Superior temporal gyrus (tissue), 1 donor: Measurements from ENCODE around the gene ARHGEF25.
"Not testable (repeated sequence)": the region's sequence is repeated elsewhere in the genome, so short reads cannot be mapped to it uniquely, and the experiment has no call there.

Experiments used
- DNase-seq: peaks from one replicate; pipeline ENCODE4 v3.0.0-alpha.2; 2016; ENCODE audit errors: extremely low spot score

Gene ARHGEF25

DNA sequence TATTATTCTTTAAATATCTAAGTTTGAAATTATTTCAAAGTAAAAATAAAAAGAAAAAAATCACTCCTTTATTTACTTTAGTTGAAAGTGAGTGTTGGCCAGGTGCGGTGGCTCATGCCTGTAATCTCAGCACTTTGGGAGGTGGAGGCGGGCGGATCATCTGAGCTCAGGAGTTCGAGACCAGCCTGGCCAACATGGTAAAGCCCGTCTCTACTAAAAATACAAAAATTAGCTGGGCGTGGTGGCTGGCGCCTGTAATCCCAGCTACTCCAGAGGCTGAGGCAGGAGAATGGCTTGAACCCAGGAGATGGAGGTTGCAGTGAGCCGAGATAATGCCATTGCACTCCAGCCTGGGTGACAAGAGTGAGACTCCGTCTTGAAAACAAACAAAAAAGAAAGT lies 25.5 kb downstream of the ARHGEF25 start:
- not testable (repeated sequence) for DNase-seq

- no peak for DNase-seq
These were observed 26.1 kb downstream of the ARHGEF25 start for GRCh38 chr12:57637364-57637763.

- no peak for DNase-seq
These were observed 26.9 kb downstream of the ARHGEF25 start for GRCh38 chr12:57638096-57638495.

- no peak for DNase-seq
These were observed 29.2 kb downstream of the ARHGEF25 start for GRCh38 chr12:57640175-57641042.

GRCh38 chr12:57641699-57642442 lies 30.6 kb downstream of the ARHGEF25 start:
- DNase-seq = no peak

GRCh38 chr12:57645990-57646658 lies 34.9 kb downstream of the ARHGEF25 start:
- DNase-seq = not testable (repeated sequence)

DNA sequence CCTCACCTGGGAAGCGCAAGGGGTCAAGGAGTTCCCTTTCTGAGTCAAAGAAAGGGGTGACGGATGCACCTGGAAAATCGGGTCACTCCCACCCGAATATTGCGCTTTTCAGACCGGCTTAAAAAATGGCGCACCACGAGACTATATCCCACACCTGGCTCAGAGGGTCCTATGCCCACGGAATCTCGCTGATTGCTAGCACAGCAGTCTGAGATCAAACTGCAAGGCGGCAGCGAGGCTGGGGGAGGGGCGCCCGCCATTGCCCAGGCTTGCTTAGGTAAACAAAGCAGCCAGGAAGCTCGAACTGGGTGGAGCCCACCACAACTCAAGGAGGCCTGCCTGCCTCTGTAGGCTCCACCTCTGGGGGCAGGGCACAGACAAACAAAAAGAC lies 35.4 kb downstream of the ARHGEF25 start:
- DNase-seq = not testable (repeated sequence)

DNA sequence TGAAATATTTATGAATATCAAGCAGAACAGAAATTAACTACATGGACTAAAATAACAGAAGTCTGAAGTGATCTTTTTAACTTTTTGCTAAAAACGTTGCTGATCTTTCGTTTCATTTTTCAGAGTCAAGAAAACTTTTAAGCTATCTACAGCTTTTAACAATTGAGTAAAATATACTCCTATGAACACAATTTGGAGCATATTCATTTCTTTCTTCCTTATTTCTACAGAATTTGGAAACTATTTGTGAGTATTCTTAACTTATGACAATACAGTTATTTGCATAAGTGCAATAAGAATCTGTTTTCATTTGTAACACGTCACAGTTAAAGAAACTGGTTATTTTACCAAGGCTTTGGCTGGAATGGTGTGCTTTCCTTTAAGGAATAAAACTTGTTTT lies 42.8 kb downstream of the ARHGEF25 start:
- no peak for DNase-seq

GRCh38 chr12:57655541-57656240 lies 44.5 kb downstream of the ARHGEF25 start:
- DNase-seq = no peak

DNA sequence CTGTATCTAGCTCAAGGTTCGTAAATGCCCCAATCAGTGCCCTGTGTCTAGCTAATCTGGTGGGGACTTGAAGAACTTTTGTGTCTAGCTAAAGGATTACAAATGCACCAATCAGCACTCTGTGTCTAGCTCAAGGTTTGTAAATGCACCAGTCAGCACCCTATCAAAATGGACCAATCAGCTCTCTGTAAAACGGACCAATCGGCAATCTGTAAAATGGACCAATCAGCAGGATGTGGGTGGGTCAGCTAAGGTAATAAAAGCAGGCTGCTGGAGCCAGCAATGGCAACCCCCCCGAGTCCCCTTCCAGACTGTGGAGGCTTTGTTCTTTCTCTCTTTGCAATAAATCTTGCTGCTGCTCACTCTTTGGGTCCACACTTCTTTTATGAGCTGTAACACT lies 45.2 kb downstream of the ARHGEF25 start:
- not testable (repeated sequence) for DNase-seq

DNA sequence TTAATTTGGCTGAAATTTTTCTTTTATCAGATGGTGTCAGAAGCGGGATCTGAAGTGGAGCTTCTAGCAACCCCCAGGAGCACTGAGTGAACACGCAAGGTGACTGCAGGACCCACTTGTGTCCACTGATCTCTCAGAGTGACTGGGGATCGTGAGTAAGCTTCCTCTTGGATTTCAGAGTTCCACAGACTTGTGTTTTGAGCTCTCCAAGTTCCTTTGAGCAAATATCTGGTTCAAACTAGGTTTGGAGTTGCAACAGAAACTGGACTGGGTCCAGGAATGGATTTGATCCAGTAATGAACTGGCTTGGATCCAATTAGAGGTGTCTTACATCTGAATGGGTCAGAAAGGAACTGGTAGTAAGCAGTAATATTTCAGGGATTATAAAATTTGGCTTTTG lies 46.5 kb downstream of the ARHGEF25 start:
- DNase-seq = no peak

- DNase-seq = no peak
These were observed 47.7 kb downstream of the ARHGEF25 start for GRCh38 chr12:57658890-57659289.

- DNase-seq = no peak
These were observed 50.1 kb downstream of the ARHGEF25 start for GRCh38 chr12:57661376-57661775.

DNA sequence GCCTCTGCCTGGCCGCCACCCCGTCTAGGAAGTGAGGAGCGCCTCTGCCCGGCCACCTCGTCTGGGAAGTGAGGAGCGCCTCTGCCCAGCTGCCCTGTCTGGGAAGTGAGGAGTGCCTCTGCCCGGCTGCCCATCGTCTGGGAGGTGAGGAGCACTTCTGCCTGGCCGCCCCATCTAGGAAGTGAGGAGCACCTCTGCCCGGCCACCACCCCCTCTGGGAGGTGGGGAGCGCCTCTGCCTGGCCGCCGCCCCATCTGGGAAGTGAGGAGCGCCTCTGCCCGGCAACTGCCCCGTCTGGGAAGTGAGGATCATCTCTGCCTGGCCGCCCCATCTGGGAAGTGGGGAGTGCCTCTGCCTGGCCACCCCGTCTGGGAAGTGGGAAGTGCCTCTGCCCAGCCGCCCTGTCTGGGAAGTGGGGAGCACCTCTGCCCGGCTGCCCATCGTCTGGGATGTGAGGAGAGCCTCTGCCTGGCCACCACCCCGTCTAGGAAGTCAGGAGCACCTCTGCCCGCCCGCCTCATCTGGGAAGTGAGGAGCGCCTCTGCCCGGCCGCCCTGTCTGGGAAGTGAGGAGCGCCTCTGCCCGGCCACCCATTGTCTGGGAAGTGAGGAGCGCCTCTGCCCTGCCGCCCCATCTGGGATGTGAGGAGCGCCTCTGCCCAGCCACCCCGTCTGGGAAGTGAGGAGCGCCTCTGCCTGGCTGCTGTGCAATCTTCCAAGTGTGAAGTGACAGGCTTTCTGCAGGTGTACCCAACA lies 54.0 kb downstream of the ARHGEF25 start:
- not testable (repeated sequence) for DNase-seq
